Upper lobe of right lung (tissue), 1 donor: Measurements from ENCODE around the gene TCP11L2. TPM values are rescaled to one million over a fixed set of nuclear protein-coding genes. Genes with fewer than 3 reads are reported as not detected.
"Not testable (repeated sequence)": the region's sequence is repeated elsewhere in the genome, so short reads cannot be mapped to it uniquely, and the experiment has no call there.

Experiments
- ATAC-seq: fragments of 200-7000 bp; cut with Tn5 transposase; one replicate; pipeline ENCODE4 v1.9.1; 2020; ENCODE audit warnings: mild to moderate bottlenecking, moderate library complexity
- DNase-seq: peaks from one replicate; pipeline ENCODE4 v3.0.0-alpha.2; 2020
- H3K27ac ChIP-seq: fragments of 200-600 bp; one replicate; pipeline ENCODE4 v1.8.0; 2022
- H3K27me3 ChIP-seq: fragments of 200-600 bp; one replicate; pipeline ENCODE4 v1.8.0; 2022; ENCODE audit warnings: mild to moderate bottlenecking
- H3K36me3 ChIP-seq: fragments of 200-600 bp; one replicate; pipeline ENCODE4 v1.8.0; 2022
- H3K4me1 ChIP-seq: fragments of 200-600 bp; one replicate; pipeline ENCODE4 v1.8.0; 2022
- H3K4me3 ChIP-seq: fragments of 200-600 bp; one replicate; pipeline ENCODE4 v1.8.0; 2022; ENCODE audit warnings: mild to moderate bottlenecking
- H3K9me3 ChIP-seq: fragments of 200-600 bp; one replicate; pipeline ENCODE4 v1.8.0; 2022
- CTCF ChIP-seq: fragments of 200-600 bp; IDR thresholded peaks from one replicate; pipeline ENCODE4 v1.8.0; 2022; ENCODE audit warnings: antibody characterized with exemption
- intact Hi-C: fragments of 100-400 bp; cut with DNase I; formaldehyde crosslinking; loops from one replicate; pipeline ENCODE4 v1.11.0; 2022
- total RNA-seq: library from RNA; stranded (reverse); fragmentation: NEBNext Ultra II Directional; extraction: Animal tissue kit (Norgen Biotek cat#: 25700); gene quantifications from one replicate; pipeline ENCODE4 v1.2.1, GENCODE V29; 2021
- donor health status: DM: no; HTN: yes; CAD: no; lungs with severe emphysema.

The TCP11L2 gene
- total RNA-seq, 1 donor from 2014 or later = 37.7 TPM

GRCh38 chr12:106369624-106370346 lies 67.3 kb downstream of the TCP11L2 start:
- no peaks in the 10 kb centered on the region for H3K9me3 ChIP-seq
- H3K4me3 ChIP-seq = no peak overlapping the region
- peak overlapping the region; percentile 7 for H3K27ac ChIP-seq
- DNase-seq (no peak), ATAC-seq (peak; percentile 89)
- intact Hi-C loops = no loop called here
- no peaks in the 10 kb centered on the region for H3K27me3 ChIP-seq
- TF ChIP-seq CTCF = no peak
- peaks cover 36% of the 10 kb centered on the region for H3K36me3 ChIP-seq
- no peaks in the 10 kb centered on the region for H3K4me1 ChIP-seq

- no peak overlapping the region for H3K27ac ChIP-seq
- no peak overlapping the region for H3K4me3 ChIP-seq
- H3K27me3 ChIP-seq = no peaks in the 10 kb centered on the region
- TF ChIP-seq CTCF = no peak
- no peak for DNase-seq
- no peak for ATAC-seq
- H3K9me3 ChIP-seq = peaks cover 5% of the 10 kb centered on the region
- H3K4me1 ChIP-seq = no peaks in the 10 kb centered on the region
- peaks cover 67% of the 10 kb centered on the region for H3K36me3 ChIP-seq
- intact Hi-C loops = no loop called here
Measured at GRCh38 chr12:106378788-106379187, 76.3 kb downstream of the TCP11L2 start.

GRCh38 chr12:106380954-106381353 lies 78.4 kb downstream of the TCP11L2 start:
- H3K4me1 ChIP-seq = no peaks in the 10 kb centered on the region
- intact Hi-C loops = no loop called here
- no peaks in the 10 kb centered on the region for H3K27me3 ChIP-seq

GRCh38 chr12:106381866-106382265 lies 79.3 kb downstream of the TCP11L2 start:
- H3K27me3 ChIP-seq, H3K4me3 ChIP-seq, H3K9me3 ChIP-seq, H3K27ac ChIP-seq, intact Hi-C loops, ATAC-seq, H3K4me1 ChIP-seq, DNase-seq: not testable (repeated sequence)
- H3K36me3 ChIP-seq = peaks cover 62% of the 10 kb centered on the region

More at GRCh38 chr12:106380954-106381353, 78.4 kb downstream of the TCP11L2 start:
- no peak for TF ChIP-seq CTCF
- ATAC-seq = no peak
- no peak for DNase-seq
- no peak overlapping the region for H3K27ac ChIP-seq
- H3K4me3 ChIP-seq = no peak overlapping the region
- H3K36me3 ChIP-seq = peaks cover 71% of the 10 kb centered on the region
- H3K9me3 ChIP-seq = peaks cover 5% of the 10 kb centered on the region

GRCh38 chr12:106386813-106387535 lies 84.4 kb downstream of the TCP11L2 start:
- H3K27me3 ChIP-seq = no peaks in the 10 kb centered on the region
- ATAC-seq = no peak
- no peak overlapping the region for H3K27ac ChIP-seq
- H3K36me3 ChIP-seq = peaks cover 29% of the 10 kb centered on the region
- peaks cover 4% of the 10 kb centered on the region for H3K9me3 ChIP-seq
- H3K4me1 ChIP-seq = no peaks in the 10 kb centered on the region
- intact Hi-C loops = loop anchor here (5.0 kb wide), 2 partner anchors 535 to 720 kb away; no protein-coding TSS in a partner anchor
- no peak for TF ChIP-seq CTCF
- no peak overlapping the region for H3K4me3 ChIP-seq
- no peak for DNase-seq

GRCh38 chr12:106387848-106388377 lies 85.4 kb downstream of the TCP11L2 start:
- ATAC-seq (no peak), DNase-seq (no peak)
- H3K27me3 ChIP-seq = no peaks in the 10 kb centered on the region
- H3K36me3 ChIP-seq = peaks cover 24% of the 10 kb centered on the region
- H3K4me3 ChIP-seq = no peak overlapping the region
- no peaks in the 10 kb centered on the region for H3K9me3 ChIP-seq
- TF ChIP-seq CTCF = no peak
- no peaks in the 10 kb centered on the region for H3K4me1 ChIP-seq
- H3K27ac ChIP-seq = no peak overlapping the region
- intact Hi-C loops = loop anchor here (5.0 kb wide), 2 partner anchors 534 to 719 kb away; no protein-coding TSS in a partner anchor
